ENCODE results near the gene DNAJC1.

The DNAJC1 gene

GRCh38 chr10:21976280-21976679, 27.2 kb downstream of the DNAJC1 start:
- Histone ChIP-seq H3K4me2 (ENCODE audit: insufficient read depth, low read length) (no peak overlapping the region), H3K9ac (ENCODE audit: low read depth, low read length) (no peak overlapping the region), H3K27me3 (ENCODE audit: insufficient read depth, low read length, poor library complexity) (no peaks in the 10 kb centered on the region)

GRCh38 chr10:21975378-21975990, 28.0 kb downstream of the DNAJC1 start:
- H3K79me2 ChIP-seq (ENCODE audit: insufficient read depth, low read length): no peaks in the 10 kb centered on the region
- no peak overlapping the region for H3K4me3 ChIP-seq (ENCODE audit: low read depth in 1 of 2, low read length in 2 of 2)
- no peak for TF ChIP-seq EZH2 (IDR thresholded peaks at IDR 0.05; ENCODE audit: borderline replicate concordance, low read depth, low read length, severe bottlenecking)
- TF ChIP-seq, protein P1, sequence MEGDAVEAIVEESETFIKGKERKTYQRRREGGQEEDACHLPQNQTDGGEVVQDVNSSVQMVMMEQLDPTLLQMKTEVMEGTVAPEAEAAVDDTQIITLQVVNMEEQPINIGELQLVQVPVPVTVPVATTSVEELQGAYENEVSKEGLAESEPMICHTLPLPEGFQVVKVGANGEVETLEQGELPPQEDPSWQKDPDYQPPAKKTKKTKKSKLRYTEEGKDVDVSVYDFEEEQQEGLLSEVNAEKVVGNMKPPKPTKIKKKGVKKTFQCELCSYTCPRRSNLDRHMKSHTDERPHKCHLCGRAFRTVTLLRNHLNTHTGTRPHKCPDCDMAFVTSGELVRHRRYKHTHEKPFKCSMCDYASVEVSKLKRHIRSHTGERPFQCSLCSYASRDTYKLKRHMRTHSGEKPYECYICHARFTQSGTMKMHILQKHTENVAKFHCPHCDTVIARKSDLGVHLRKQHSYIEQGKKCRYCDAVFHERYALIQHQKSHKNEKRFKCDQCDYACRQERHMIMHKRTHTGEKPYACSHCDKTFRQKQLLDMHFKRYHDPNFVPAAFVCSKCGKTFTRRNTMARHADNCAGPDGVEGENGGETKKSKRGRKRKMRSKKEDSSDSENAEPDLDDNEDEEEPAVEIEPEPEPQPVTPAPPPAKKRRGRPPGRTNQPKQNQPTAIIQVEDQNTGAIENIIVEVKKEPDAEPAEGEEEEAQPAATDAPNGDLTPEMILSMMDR (IDR thresholded peaks at IDR 0.05; ENCODE audit: borderline replicate concordance, extremely low read depth, low read length, poor library complexity, severe bottlenecking): no peak
- no peaks in the 10 kb centered on the region for H3K27me3 ChIP-seq (ENCODE audit: insufficient read depth, low read length, poor library complexity)
- H3K9me3 ChIP-seq (ENCODE audit: insufficient read depth, low read length, severe bottlenecking): no peaks in the 10 kb centered on the region
- H3K4me2 ChIP-seq (ENCODE audit: insufficient read depth, low read length): no peak overlapping the region
- ATAC-seq (ENCODE audit: insufficient read depth, low read depth) (no peak), DNase-seq (no peak)
- H4K20me1 ChIP-seq (ENCODE audit: insufficient read depth, low read length): no peaks in the 10 kb centered on the region
- no peaks in the 10 kb centered on the region for H3K4me1 ChIP-seq (ENCODE audit: insufficient read depth, low read length)
- no peak overlapping the region for H3K9ac ChIP-seq (ENCODE audit: low read depth, low read length)
- no peak overlapping the region for H3K27ac ChIP-seq (ENCODE audit: low read length)
- no peak overlapping the region for H2AFZ ChIP-seq (ENCODE audit: low read depth, low read length)
- no peaks in the 10 kb centered on the region for H3K36me3 ChIP-seq (ENCODE audit: insufficient read depth, low read length)

More at GRCh38 chr10:21976280-21976679, 27.2 kb downstream of the DNAJC1 start:
- H3K79me2 ChIP-seq (ENCODE audit: insufficient read depth, low read length): no peaks in the 10 kb centered on the region
- TF ChIP-seq, protein P1 (IDR thresholded peaks at IDR 0.05; ENCODE audit: borderline replicate concordance, extremely low read depth, low read length, poor library complexity, severe bottlenecking): no peak
- TF ChIP-seq EZH2 (IDR thresholded peaks at IDR 0.05; ENCODE audit: borderline replicate concordance, low read depth, low read length, severe bottlenecking): no peak
- H3K4me1 ChIP-seq (ENCODE audit: insufficient read depth, low read length): no peaks in the 10 kb centered on the region
- no peak for DNase-seq
- H3K9me3 ChIP-seq (ENCODE audit: insufficient read depth, low read length, severe bottlenecking): no peaks in the 10 kb centered on the region
- no peak for ATAC-seq (ENCODE audit: insufficient read depth, low read depth)
- H3K4me3 ChIP-seq (ENCODE audit: low read depth in 1 of 2, low read length in 2 of 2): no peak overlapping the region
- no peaks in the 10 kb centered on the region for H3K36me3 ChIP-seq (ENCODE audit: insufficient read depth, low read length)
- H4K20me1 ChIP-seq (ENCODE audit: insufficient read depth, low read length): no peaks in the 10 kb centered on the region
- no peak overlapping the region for H2AFZ ChIP-seq (ENCODE audit: low read depth, low read length)
- H3K27ac ChIP-seq (ENCODE audit: low read length): no peak overlapping the region

GRCh38 chr10:21972584-21972983, 30.9 kb downstream of the DNAJC1 start:
- no peak overlapping the region for H2AFZ ChIP-seq (ENCODE audit: low read depth, low read length)
- H3K27me3 ChIP-seq (ENCODE audit: insufficient read depth, low read length, poor library complexity): no peaks in the 10 kb centered on the region
- no peak overlapping the region for H3K4me2 ChIP-seq (ENCODE audit: insufficient read depth, low read length)
- no peak overlapping the region for H3K4me3 ChIP-seq (ENCODE audit: low read depth in 1 of 2, low read length in 2 of 2)
- no peaks in the 10 kb centered on the region for H3K9me3 ChIP-seq (ENCODE audit: insufficient read depth, low read length, severe bottlenecking)
- H3K27ac ChIP-seq (ENCODE audit: low read length): no peak overlapping the region
- no peak for DNase-seq
- no peak for ATAC-seq (ENCODE audit: insufficient read depth, low read depth)
- no peaks in the 10 kb centered on the region for H3K79me2 ChIP-seq (ENCODE audit: insufficient read depth, low read length)
- no peaks in the 10 kb centered on the region for H4K20me1 ChIP-seq (ENCODE audit: insufficient read depth, low read length)
- H3K36me3 ChIP-seq (ENCODE audit: insufficient read depth, low read length): no peaks in the 10 kb centered on the region
- TF ChIP-seq EZH2 (IDR thresholded peaks at IDR 0.05; ENCODE audit: borderline replicate concordance, low read depth, low read length, severe bottlenecking): no peak
- TF ChIP-seq, protein P1 (IDR thresholded peaks at IDR 0.05; ENCODE audit: borderline replicate concordance, extremely low read depth, low read length, poor library complexity, severe bottlenecking): no peak
- H3K9ac ChIP-seq (ENCODE audit: low read depth, low read length): no peak overlapping the region
- H3K4me1 ChIP-seq (ENCODE audit: insufficient read depth, low read length): no peaks in the 10 kb centered on the region
